ENCODE measurements around the gene C6orf62. TPM values are rescaled to one million over a fixed set of nuclear protein-coding genes. Genes with fewer than 3 reads are reported as not detected.
"Not testable (repeated sequence)": the region's sequence is repeated elsewhere in the genome, so short reads cannot be mapped to it uniquely, and the experiment has no call there.

C6orf62 gene
- total RNA-seq, 1 donor from 2014 or later, result 111 TPM

DNA sequence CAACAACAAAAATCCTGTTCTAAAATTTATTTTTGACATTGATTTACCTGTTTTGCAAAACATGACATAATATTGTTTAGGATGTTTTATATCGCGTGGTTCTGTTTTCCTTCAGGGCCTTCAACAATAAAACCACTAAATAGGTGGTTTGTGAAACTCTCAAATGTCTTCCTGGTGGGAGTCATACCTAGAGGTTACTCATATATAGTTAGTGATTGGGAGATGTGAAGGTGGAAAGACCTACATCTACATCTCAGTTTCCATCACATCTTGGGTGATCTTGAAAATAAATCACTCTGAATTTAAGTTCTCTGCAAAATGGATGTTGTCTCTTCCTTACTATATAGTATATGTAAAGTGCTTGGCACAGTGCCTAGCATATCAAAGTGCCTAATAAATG, 22.9 kb downstream of the C6orf62 start:
- no peak for DNase-seq

DNA sequence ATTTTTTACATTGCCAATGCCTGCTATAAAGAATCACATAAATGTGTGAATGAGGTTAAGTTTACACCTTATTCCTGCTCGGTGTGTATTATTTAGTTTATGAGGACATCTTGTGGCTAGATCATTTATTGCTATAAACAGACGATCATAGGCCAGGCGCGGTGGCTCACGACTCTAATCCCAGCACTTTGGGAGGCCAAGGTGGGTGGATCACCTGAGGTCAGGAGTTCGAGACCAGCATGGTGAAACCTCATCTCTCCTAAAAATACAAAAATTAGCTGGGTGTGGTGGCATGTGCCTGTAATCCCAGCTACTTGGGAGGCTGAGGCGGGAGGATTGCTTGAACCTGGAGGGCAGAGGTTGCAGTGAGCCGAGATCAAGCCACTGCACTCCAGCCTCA, 23.3 kb downstream of the C6orf62 start:
- DNase-seq, result peak; percentile 69

DNA sequence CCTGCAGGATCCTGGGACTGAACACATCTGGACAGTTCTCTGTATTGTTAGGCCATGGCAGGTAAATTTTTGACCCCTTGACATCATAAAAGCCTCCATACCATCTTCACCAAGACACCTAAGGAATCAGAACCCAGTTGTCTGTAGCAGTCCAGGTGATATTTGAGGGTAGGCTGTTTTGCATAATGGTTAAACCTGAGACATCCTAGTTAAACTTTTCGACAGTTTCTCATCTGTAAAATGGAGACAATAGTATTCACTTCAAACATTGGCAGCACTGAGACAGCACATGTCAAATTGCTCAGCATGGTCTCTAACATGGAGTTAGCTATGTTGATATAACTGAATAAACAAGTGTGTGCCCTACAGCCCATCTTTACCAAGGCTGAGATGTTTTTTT, 24.8 kb downstream of the C6orf62 start:
- DNase-seq, result no peak

DNA sequence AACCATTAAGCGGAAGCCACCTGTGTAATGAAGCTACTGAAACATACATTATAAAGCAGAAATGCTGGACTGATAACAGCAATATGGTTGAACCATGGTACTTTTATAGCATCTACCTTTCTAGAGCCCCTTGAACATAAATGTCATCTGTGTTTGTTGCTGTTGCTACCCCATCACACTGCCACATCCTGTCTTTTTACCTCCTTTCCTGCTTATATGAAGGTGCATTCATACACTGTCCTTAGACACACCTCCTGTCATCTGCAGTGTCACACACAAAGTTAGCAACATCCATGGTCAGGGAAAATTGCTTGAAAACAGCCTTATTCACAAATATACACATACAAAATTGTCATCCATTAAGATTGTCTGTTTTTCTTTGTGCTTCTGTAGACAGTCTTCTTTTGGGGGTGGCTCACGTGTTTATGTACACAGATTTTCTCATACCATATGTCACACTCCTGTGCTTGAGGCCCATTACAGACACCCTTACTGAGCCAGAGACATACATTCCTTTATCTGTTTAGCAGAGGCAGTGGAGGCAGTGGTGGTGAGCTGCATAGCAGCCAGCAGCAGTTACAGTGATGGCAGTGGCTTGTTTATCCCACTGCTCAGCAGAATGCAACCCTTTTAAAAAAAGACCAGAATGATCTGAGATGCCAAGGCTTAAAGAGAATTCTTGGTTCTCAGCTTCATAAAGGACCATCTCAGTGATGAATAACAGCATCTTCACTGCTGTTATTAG, 25.9 kb downstream of the C6orf62 start:
- no peak for DNase-seq

DNA sequence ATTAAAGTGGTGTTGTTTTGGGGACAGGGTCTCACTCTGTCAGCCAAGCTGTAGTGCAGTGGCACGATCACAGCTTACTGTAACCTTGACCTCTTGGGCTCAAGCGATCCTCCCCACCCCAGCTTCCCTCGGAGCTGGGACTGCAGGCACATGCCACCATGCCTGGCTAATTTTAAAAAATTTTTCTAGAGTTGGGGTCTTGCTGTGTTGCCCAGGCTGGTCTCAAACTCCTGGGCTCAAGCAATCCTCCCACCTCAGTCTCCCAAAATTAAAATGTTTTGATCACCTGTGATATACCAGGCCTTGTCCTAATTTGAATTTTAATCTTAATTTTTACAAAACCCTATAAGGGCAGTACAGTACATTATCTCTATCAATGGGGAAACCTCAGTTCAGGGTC, 26.5 kb downstream of the C6orf62 start:
- no peak for DNase-seq

DNA sequence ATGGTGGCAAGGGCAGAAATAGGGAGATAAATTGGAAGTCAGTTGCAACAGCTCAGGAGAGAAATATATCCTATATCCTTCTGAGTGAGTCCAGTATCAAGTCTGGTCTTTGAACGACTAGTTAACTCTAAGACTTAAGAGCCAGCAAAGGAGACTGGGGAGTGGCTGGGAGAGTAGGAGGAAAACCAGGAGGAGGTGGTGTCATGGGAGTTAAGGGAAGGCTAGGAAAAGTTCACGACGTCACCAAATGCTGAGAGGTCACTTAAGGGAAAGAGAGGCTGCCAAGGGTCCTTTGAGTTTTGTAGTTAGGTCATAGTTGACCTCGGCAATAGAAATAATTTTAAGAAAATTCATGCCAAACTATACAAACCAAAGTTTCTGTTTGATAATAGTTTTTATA, 27.0 kb downstream of the C6orf62 start:
- DNase-seq, result no peak

DNA sequence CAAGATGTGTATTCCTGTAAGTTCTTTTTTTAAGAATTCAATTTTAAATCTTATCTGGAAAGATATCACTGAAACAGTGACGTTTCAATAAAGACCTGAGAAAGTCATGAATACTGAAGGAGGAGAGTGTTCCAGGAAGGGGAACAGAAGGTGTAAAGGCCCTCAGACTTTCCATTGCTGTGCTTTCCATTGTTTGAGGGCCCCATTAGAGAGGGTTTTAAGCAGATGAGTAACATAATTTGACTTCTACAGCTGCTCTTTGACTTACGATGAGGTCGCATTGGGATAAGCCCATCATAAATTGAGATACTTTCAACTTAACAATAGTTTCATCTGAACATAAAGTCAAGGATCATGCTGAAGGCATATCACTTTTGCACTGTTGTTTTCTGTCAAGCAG, 27.4 kb downstream of the C6orf62 start:
- DNase-seq, result no peak

DNA sequence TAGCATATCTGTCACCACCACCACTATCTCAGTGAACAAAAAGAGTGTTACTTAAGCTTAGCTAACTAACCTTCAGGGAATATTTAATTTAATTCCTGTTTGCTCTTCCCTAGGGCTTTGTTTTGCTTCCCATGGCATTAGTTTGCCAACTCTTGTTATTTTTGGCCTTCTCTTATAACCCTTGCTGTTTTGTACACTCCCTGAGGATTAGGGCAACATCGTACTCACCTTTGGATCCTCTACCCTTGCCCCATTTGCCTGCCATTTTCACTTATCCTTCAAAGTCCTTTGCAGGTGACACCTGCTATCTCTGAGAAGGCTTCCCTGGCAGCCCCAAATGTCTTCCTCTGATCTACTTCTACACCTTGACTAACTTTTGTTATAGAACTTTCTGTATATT, 28.4 kb downstream of the C6orf62 start:
- DNase-seq, result no peak

DNA sequence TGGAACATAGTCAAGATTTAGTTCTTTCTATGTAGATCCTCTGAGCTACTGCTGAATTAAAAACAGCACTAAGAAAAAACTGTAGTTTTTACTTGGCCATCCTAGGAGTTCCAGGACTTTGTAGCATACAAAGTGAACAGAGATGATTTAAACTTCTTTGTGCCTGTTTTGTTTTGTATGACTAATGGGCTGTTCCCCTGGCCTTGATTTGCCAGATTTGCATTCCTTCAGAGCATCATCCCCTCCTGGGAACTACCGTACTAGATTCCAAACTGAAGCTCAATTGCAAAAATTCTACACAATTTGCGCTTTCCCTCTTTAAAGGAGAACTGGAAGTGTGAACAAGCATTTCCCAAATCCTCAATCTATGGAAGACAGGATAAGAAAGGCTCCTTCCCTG, 29.0 kb downstream of the C6orf62 start:
- no peak for DNase-seq

DNA sequence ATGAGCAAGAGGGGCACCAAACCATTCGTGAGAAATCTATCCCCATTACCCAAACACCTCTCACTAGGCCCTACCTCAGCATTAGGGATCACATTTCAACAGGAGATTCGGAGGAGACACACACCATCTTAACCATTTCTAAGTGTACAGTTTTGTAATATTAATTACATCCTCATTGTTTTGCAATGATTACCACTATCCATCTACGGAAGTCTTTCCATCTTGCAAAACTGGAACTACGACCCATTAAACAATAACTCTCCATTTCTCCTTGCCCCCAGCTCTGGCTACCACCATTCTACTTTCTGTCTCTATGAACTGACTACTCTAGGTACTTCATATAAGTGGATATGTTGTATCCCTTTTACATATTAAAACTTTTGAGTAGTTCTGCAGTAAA, 32.0 kb downstream of the C6orf62 start:
- no peak for DNase-seq

DNA sequence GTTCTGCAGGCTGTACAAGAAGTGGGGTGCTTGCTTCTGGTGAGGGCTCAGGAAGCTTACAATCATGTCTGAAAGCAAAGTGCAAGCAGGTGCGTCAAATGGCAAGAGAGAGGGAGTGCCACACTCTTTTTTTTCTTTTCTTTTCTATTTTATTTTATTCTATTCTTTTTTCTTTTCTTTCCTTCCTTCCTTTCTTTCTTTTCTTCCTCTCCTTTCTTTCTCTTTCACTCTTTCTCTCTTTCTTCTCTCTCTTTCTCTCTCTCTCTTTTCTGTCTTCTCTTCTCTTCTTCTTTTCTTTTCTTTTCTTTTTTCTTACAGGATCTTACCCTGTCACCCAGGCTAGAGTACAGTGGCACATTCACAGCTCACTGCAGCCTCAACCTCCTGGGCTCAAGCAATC, 32.5 kb downstream of the C6orf62 start:
- no peak for DNase-seq

DNA sequence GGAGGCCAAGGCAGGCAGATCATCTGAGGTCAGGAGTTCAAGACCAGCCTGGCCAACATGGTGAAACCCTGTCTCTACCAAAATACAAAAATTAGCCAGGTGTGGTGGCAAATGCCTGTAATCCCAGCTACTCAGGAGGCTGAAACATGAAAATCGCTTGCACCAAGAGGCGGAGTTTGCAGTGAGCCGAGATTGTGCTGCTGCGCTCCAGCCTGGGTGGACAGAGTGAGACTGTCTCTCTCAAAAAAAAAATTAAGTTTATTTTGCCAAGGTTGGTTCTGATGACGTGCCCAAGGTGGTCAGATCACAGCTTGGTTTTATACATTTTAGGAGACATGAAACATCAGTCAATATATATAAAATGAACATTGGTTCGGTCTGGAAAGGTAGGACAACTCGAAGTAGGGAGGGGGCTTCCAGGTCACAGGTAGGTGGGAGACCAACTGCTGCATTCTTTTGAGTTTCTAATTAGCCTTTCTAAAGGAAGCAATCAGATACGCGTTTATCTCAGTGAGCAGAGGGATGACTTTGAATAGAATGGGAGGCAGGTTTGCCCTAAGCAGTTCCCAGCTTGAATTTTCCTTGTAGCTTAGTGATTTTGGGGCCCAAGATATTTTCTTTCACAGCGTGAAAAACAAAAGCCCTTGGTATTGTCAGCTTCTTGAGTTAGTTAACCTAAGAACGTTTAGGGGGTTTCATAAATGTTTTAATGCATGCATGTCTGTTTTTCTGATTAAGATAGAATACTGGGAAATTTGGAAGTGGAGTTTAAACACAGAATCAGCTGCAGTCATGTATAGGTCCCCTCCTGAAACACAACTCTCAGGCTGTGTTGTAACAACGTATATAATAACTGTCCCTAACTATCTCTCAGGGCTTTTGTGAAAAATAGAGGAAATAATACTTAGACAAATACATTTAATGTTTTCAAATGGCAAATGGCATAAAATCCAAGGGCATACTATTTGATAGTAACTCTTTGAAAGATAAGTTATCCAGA, 35.4 kb downstream of the C6orf62 start:
- peak; percentile 24 for DNase-seq

DNA sequence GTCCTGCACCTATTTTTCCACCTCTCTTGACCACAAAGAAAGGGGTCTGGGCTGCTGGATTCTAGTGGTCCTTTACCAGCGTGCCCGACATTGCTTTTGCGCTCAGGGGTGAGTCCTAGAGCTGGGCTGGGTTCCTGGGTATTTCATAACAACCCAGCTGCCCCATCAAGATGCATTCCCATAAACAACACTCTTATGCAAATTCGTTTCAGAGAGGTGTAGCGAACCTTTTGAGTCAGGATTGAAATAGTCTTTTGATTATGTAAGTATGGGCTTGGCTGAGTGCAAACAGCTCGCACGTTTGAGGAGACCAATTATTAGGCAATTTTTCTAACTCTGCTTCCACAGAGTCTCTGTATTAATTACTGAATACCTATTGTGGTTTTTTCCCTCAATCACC, 38.4 kb downstream of the C6orf62 start:
- no peak for DNase-seq

DNA sequence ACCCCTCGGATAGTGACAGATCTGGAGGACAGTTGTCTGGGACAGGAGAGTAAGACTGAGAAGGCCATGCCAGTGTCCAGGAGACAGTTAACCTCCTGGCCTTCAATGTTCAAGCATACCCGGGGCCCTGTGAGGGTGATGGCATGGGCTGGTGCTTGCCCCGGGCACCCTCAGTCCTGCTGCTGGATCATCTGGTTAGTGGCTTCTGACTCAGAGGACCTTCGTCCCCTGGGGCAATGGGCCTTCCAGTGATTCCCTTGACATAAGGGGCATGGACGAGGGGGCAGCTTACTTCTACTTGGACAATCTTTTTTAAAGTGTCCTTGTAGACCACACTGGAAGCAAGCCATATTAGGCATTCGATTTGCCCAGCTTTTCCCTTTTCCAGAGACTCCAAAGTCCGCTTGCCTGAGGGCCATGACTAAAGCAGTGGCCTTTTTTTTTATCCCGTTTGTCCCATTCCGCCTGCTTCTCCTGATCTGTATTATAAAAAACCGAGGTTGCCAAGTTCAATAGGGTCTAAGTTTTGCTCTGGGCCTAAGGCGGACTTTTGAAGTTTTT, 40.1 kb downstream of the C6orf62 start:
- not testable (repeated sequence) for DNase-seq

DNA sequence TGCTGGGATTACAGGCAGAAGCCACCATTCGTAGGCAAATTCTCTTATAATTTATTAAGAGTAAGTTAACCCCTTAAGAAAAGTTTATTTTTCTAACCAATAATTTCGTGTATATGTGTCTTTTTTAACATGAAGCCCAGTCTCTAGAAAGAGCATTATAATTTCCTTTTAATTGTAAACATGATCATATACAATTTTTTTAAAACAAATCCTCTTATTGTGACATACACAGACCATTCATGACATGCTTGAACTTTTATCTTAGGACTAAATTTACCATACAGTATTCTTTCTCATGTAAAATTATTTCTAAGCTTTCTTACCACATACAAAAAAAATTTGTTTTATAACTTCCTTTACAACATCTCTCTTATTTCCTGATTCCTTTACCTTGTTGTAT, 45.3 kb downstream of the C6orf62 start:
- no peak for DNase-seq

DNA sequence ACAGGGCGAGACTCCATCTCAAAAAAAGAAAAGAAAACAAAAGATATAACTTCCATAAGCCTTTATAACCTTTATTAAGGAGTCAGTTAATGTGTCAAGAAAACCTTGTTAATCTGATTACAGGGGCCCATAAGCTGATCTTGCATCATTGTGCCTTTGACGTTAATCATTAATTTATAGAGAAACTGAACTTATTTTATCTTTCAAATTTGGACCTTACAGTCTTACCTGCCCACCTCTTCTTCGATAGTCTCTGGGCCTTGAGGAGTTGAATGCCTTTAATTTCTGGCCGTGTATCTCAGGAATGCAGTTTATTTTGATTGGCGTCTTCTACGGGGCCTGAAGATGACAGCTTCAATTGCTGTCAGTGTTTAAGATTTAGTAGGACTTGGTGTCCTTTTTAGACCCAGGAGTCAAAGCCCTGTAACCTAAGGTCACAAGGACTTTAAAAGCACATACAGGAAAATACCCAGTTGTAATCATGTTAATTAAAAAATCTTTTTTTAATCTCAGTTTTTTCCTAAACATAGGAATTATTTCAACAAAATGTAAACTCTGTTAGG, 46.3 kb downstream of the C6orf62 start:
- DNase-seq, result no peak

DNA sequence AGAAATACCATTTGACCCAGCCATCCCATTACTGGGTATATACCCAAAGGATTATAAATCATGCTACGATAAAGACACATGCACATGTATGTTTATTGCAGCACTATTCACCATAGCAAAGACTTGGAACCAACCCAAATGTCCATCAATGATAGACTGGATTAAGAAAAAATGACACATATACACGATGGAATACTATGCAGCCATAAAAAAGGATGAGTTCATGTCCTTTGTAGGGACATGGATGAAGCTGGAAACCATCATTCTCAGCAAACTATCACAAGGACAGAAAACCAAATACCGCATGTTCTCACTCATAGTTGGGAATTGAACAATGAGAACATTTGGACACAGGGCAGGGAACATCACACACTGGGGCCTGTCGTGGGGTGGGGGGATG, 47.9 kb downstream of the C6orf62 start:
- DNase-seq, result not testable (repeated sequence)

DNA sequence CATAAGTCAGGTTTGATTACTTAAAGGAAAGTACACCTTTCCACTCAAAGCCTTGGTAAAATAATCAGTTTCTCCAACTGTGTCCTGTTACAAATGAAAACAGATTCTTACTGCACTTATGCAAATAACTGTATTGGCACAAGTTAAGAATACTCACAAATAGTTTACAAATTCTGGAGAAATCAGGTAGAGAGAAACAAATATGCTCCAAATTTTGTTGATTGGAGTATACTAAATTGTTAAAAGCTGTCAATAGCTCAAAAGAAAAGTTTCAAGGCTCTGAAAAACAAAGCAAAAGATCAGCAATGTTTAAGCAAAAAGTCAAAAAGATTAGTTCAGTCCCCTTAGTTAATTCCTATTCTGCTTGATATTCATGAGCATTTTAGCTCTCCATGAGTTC, 48.5 kb downstream of the C6orf62 start:
- not testable (repeated sequence) for DNase-seq

DNA sequence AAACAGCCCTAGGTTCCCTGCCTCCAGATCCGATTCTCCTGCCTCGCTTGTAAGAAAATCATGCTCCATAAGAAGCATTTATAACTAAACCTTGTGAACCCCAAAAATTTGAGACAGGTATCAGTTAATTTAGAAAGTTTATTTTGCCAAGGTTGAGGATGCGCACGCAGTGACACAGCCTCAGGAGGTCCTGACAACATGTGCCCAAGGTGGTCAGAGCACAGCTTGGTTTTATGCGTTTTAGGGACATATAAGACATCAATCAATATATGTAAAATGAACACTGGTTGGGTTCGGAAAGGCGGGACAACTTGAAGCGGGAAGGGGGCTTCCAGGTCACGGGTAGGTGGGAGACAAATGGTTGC, 50.0 kb downstream of the C6orf62 start:
- DNase-seq, result no peak

DNA sequence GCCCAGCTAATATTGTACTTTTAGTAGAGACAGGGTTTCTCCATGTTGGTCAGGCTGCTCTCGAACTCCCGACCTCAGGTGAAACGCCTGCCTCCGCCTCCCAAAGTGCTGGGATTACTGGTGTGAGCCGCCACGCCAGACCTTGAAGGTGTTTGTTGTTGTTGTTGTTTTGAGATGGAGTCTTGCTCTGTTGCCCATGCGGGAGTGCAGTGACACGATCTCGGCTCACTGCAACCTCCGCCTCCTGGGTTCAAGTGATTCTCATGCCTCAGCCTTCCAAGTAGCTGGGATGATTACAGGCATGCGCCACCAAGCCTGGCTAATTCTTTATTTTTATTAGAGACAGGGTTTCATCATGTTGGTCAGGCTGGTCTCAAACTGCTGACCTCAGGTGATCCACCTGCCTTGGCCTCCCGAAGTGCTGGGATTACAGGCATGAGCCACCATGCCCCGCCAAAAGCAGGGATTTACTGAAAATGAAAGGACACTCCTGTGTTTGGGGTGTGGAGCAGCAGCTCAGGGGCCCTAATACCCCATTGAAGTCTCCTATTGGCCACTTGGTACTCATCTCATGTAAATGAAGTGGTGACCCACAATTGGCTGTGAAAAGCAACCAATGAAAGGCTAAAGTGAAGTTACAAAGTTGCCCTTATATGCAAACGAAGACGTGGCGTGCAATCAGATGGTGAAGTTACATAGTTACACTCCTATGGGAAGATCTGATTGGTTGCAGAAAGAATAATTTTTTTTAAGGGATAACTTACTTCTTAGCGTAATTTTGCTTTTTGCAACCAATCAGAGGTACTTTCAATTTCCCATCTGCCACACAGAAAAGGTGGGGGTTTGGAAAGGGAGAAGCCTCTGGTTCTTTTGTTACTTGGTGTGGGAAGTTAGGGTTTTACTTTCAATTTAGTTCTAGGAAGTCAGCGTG, 50.6 kb downstream of the C6orf62 start:
- DNase-seq, result not testable (repeated sequence)

DNA sequence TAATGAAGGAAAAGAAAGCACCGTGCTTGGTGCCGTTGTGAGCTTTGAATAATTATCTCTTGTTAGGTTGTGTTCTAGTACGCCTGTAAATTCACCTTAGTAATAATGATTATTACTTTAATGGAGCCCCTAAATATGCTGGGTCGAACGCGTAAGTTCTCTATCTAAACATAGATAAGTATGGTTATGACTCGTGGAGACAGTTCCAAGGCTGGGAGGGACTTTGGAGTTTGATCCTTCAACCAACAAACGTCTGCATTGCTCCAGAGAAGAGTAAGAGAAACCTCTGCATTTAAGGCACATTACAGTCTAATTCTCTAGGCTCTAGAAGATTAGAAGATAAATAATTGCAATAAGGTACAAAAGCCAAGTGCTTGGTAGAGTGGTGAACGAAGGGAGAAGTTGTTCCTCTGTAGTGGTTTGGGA, 51.6 kb downstream of the C6orf62 start:
- peak; percentile 46 for DNase-seq
